NCI-H128 (cell line): ENCODE results near the gene TH.

Experiments
- DNase-seq: peaks from one replicate; lab custom pipeline; 2025; ENCODE audit not compliant: unreplicated experiment; lab: John Stamatoyannopoulos, UW

TH gene

DNA sequence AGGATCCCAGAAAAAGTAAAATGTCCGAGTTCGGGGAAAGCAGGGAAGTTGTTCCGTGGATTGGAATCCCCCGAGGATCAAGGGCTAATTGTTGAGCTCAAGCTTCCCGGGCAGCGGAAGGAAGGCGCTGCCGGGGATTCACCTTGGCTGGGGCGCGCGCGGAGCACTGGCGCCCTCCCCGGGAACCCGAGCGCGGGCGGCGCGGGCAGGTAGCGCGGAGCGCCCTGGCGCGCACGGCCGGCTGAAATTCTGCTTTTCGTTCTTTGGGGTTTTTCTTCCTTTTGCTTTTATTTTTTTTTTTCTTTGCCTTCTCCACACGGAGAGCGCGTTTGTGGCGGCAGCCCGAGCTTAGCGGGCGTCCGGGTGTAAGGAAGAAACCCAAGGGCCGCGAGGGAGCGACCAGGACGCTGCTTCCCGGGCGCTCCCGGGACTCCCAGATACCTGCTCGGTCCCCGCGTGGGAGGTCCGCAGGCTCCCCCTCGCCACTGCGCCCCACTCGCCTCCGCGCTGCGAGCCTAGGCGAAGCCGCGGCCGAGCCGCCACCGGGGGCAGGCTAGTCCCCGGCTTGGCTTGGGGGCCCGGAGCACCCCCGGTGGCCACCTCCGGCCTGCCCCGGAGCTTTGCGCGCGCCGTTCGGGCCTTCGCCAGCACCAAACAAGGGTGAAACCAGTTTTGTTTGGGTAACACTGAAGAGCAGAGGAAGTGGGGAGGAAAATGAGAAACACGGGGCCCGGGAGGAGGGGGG is 27.6 kb downstream of the TH start:
- no peak for DNase-seq

DNA sequence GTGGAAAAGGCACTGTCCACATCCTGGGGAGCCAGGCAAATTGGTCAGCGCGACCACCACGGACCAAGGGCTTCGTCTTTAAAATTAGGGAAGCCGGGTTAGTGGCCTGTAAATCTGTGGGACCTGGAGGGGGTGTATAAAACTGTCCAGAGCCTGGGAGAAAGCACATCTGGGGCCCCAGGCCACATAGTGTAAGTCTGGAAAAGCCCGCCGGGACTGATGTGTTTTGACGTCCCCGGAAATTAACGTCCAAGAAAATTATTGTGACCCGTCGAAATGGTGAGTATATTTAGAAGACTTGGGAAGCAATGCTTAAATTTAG is 28.2 kb downstream of the TH start:
- no peak for DNase-seq

DNA sequence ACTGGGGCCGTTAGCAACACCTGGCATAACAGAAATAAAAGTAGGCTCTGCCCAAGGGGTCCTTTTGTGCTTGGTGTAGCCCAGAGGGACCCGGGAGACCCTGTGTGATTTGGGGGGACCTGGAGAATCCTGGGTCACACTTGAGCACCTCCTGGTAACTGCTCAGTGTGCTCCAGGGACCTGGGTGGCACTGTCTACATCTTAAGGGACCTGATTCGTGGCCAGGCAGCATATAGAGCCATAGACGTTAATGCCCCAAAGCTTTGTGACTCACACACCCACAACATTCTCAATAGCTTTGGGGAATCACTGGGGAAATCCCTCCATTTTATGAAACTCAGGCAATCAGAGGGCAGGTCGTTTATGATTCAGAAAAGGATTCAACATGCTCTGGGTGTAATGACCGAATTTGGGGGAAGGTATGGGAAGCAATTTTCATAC is 28.8 kb downstream of the TH start:
- DNase-seq = no peak

- no peak for DNase-seq
Measured at GRCh38 chr11:2142300-2142759, 29.3 kb downstream of the TH start.

DNA sequence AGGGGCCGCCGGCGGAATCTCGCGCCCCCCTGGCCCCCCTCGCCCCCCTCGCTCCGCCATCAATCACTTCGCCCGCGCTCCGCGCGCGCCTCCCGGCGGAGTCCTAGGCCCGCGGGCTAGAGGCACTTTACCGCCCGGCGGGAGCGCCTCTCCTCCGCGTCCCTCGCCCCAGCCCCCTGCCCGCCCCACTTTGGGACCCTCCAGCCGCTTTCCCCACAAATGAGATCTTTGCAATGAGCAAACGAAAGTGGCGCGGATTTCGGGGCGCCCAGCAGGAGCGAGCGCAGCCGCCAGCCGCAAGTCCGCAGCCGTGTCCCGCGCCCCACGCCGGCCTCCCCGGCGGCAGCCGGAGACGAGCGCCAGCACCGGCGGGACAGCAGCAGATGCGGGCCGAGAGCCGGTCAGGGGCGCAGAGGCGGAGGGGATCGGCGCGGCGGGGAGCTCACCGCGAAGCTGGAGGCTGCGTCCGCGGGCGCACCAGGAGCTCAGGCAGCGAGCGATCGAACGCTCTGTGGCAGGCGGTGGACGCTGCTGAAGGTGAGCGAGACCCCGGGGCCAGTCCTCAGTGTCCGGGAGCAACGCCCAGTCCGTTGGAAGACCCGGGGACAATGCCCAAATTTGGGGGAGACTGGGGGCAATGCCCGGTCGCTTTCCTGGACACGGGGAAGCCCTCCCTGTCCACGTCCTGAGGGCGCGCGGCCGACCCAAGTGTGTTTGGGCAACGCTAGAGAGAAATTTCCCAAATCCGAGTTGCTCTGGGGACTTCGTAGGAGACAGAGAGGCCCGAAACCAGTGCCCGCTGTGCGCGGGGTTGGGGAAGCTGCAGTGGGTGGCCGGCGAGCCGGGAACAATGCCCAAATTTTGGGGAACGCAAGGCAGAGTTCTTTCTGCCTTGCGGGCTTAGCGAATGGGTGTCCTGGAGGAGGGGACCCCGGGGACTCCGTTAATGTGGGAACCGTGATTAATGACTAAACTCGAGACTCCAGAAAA is 30.9 kb downstream of the TH start:
- DNase-seq = no peak

DNA sequence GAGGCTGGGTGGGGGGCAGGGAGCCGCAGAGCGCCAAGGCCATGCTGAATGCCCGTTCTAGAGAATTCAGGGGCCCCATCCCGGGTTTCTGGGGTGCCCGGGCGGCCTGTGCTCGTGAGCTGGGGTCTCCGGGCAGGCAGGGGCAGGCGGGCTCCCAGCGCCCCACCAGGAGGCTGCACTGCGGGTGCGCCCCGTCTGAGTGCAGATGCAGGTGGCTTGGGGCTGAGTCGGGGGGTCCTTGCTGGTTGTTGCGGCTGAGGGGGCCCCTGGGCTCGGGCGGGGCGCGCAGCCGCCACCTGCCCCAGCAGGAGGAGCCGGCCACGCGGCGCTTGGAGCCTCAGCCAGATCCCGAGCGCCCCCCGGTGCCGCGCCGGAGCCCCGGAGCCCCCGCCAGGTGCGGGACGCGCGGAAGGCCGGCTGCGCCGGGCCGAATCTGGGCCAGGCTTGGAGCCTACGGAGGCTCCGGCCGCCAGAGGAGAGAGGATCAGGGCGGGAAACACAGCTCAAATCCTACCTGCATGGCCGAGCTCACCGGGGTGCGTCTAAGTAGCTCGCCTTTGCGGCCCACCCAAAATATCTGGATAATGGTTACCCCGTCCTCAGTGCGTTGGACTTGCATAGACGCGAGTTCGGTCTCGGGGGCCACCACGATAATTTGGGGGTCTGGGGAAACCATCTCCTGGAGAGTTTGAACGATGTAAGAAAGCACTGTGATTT is 31.8 kb downstream of the TH start:
- DNase-seq = no peak

DNA sequence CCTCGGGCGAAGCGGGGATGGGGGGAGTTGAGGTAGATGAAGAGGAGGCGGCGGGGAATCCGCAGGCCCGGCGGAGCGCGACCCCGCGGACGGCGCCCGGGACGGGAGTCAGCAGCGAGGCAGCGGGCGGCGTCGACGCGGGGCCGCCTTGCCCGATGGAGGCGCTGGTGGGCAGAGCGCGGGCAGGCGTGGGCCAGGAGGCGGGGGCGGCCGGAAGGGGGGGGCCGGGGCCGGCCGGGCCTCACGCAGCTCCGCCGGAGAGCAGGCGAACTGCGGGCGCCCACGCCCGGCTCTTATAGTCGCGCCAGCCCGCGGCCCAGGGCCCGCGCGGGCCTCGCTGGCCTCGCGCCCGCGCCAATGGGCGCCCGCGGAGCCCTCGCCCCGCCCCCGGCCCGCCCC is 32.5 kb downstream of the TH start, which contains the start of gene IGF2:
TSS of gene IGF2 (minus strand) at position 267 of the 399 bp plus-strand sequence. CDS start 3,866 bp downstream, outside the sequence.
- no peak for DNase-seq

- DNase-seq = no peak
Measured at GRCh38 chr11:2138431-2139122, 33.0 kb downstream of the TH start.

DNA sequence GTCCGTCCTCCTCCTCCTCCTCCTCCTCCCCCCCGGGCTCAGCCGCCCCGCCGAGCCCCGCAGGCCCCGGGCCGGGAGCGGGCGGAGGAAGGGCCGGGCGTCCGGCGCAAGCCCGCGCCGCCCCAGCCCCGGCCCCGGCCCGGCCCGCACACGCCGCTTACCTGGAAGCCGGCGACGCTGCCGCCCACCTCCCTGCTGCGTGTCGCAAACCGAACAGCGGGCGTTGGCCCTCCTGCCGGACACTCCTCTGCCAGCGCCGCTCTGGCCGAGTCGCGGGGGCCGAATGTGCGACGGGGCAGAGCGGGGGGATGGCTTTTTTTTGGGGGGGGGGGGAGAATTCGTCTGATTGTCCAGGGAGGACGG is 33.6 kb downstream of the TH start:
- DNase-seq = no peak

GRCh38 chr11:2137202-2138067 is 34.2 kb downstream of the TH start:
- no peak for DNase-seq

GRCh38 chr11:2136952-2137201 is 34.7 kb downstream of the TH start:
- no peak for DNase-seq

DNA sequence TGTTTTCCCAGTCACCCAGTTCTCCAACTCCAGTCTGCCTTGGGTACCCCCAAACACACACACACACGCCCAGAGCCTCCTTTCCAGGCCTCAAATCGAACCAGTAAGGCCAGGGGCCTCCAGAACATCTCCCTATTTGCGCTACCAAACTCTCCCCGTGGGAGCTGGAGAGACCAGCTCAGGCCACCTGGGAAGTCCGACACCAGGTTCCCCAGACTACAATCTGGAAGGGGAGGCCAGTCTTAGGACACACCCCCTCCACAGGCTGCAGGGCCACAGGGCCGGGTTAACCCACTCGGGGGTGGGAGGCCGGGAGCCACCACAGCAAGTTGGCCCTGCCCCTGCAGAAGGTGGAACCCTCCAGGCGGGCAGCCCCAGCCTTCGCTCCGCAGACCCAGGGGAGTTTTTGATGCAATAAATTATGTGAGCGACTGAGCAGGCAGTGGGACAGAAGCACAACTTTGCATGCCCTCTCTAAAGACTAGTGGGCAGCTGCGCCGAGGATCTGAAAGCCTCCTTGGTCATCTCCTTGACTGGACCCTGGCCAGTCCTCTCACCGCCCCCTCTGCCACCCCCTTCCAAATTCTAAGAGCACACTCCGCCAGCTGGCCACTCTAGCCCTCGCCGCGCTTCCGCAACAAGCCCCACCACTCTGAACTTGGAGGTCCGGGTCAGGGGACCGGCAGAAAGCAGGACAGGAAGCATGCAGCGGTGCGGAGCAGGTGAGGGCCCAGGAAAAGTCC is 35.2 kb downstream of the TH start:
- DNase-seq = no peak

GRCh38 chr11:2135648-2136201 is 35.9 kb downstream of the TH start:
- no peak for DNase-seq

DNA sequence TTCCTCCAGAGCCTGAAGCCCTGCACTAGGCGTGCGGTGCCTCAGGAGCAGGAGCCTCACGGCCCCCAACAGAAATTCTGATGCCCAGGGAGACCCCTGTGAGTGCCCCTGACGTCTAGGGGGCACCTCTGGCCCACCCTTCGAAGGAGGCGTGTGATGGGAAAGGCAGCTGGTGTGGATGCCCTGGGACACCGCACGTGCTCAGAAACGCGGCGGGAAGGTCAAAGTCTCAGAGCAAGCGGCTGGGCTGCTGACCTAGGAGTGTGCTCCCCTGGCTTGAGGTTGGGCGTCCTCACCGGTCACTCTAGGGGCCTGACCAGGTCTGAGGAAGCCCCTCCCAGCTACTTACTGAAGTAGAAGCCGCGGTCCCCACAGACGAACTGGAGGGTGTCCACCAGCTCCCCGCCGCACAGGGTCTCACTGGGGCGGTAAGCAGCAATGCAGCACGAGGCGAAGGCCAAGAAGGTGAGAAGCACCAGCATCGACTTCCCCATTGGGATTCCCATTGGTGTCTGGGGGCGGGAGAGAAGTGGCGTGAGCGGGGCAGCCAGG is 36.5 kb downstream of the TH start:
- DNase-seq = no peak

DNA sequence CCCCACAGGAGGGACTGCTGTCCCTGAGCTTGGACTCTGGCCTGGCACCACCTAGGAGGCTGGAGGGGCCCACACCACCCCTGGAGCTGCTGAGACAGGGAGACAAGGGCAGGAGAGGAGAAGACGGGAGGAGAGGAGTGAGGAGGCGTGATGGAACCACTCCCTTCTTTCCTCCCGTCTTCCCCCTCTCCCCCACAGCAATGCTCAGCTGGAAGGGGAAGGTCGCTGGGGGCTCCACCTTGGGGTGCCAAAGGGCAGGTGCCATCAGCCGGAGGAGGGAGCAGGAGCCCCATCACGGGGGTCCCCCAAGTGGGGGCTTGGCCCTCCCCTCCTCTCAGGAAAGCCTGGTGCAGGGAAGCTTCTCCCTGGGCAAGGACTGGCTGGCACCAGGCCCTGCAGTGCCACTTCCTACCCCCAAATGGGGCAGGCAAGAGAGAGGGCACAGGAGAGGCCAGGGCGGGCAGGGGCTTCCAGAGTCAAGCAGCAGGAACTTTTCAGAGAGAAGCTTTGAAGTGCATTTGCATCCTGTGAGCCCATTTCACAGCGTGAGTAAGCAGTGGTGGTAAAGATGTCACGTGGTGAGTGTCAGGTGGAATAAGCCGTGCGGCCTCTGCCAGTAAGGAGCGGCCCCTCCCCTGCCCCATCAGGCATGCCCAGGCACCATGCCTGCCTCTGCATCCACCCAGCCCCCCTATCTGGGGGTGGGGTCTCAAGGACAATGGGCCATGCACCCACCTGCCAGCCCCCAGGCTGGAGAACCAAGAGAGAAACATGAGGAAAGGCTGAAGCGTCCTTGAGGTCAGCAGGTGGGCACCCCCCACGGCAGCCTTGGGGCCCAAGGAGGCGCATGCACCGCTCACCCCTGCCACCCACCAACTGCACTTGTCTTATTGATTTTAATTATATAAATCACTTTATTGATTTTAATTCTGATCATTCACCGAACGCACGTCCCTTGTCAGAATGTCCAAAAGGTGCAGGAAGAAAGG is 37.3 kb downstream of the TH start:
- DNase-seq = no peak

DNA sequence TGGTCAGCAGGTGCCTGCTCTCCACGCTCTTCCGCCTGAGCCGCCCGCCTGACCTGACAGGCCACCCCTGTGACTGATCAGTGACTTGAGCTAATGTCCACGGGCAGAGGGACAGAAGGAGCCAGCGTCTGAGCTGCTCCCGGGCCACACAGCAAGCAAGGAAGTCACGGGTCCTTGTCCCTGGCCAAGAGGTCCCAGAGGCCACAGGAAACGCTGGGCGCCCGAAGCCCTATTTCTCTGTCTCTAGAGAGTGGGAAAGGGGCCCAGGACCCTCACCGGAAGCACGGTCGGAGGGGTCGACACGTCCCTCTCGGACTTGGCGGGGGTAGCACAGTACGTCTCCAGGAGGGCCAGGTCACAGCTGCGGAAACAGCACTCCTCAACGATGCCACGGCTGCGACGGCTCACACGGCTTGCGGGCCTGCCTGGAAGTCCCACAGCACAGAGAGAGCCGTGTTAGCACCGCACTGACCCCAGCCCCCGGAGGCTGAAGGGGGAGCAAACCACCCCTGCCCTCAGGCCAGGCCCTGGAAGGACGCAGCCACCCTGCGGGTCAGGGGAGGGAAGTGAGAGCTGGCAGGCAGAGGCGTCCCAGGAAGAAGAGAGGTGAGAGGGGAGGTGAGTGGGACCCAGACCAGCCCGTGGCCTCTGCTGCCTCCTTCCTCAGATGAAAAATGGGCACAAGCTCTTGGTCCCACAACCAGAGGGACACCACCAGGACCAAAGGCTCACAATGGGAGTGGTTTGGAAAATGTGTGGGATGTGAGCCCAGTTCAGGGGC is 38.2 kb downstream of the TH start:
- DNase-seq = no peak

DNA sequence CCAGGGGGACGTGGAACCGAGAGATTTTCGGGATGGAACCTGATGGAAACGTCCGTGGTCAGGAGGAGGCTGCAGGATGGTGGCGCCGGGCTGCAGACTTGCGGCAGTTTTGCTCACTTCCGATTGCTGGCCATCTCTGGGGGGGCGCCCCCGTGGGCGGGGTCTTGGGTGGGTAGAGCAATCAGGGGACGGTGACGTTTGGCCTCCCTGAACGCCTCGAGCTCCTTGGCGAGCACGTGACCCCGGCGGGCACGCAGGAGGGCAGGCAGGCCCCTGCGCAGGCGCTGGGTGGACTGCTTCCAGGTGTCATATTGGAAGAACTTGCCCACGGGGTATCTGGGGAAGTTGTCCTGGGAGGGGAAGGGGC is 38.8 kb downstream of the TH start:
- no peak for DNase-seq
